ENCODE data around the gene ASB9.
A peak's percentile ranks its signal among the peaks of the same experiment; 100 is the strongest.
"Not testable (repeated sequence)": the region's sequence is repeated elsewhere in the genome, so short reads cannot be mapped to it uniquely, and the experiment has no call there.

ASB9 gene

GRCh38 chrX:15240414-15240813 is 29.5 kb downstream of the ASB9 start:
- DNase-seq = no peak

- DNase-seq = no peak
Observed at GRCh38 chrX:15236146-15236545, 33.7 kb downstream of the ASB9 start.

GRCh38 chrX:15235001-15235400 is 34.9 kb downstream of the ASB9 start:
- no peak for DNase-seq

- DNase-seq = no peak
Observed at GRCh38 chrX:15233416-15234015, 36.4 kb downstream of the ASB9 start.

- DNase-seq = no peak
Observed at GRCh38 chrX:15224747-15225146, 45.1 kb downstream of the ASB9 start.

GRCh38 chrX:15221321-15221720 is 48.6 kb downstream of the ASB9 start:
- no peak for DNase-seq

GRCh38 chrX:15217161-15217560 is 52.7 kb downstream of the ASB9 start:
- no peak for DNase-seq

GRCh38 chrX:15216280-15216679 is 53.6 kb downstream of the ASB9 start:
- DNase-seq = no peak

GRCh38 chrX:15215366-15215765 is 54.5 kb downstream of the ASB9 start:
- no peak for DNase-seq

- DNase-seq = no peak
Observed at GRCh38 chrX:15214588-15214987, 55.3 kb downstream of the ASB9 start.

- DNase-seq = no peak
Observed at GRCh38 chrX:15209096-15209495, 60.8 kb downstream of the ASB9 start.

- no peak for DNase-seq
Observed at GRCh38 chrX:15207994-15208393, 61.9 kb downstream of the ASB9 start.

GRCh38 chrX:15207384-15207783 is 62.5 kb downstream of the ASB9 start:
- no peak for DNase-seq

- DNase-seq = peak; percentile 2
Observed at GRCh38 chrX:15206306-15206705, 63.6 kb downstream of the ASB9 start.

GRCh38 chrX:15204130-15204751 is 65.6 kb downstream of the ASB9 start:
- DNase-seq = no peak

GRCh38 chrX:15203694-15204093 is 66.2 kb downstream of the ASB9 start:
- no peak for DNase-seq

- no peak for DNase-seq
Observed at GRCh38 chrX:15202454-15203177, 67.3 kb downstream of the ASB9 start.

- DNase-seq = no peak
Observed at GRCh38 chrX:15200871-15201270, 69.0 kb downstream of the ASB9 start.

GRCh38 chrX:15198608-15199202 is 71.2 kb downstream of the ASB9 start:
- DNase-seq = not testable (repeated sequence)

- no peak for DNase-seq
Observed at GRCh38 chrX:15194146-15194545, 75.7 kb downstream of the ASB9 start.
